CD8-positive, alpha-beta memory T cell (primary cell): ENCODE data around the gene GIT1. TPM values are rescaled to one million over a fixed set of nuclear protein-coding genes. Genes with fewer than 3 reads are reported as not detected.

ENCODE experiments used
- CTCF ChIA-PET: fragments of 350-600 bp; sonication (Branson Sonifier 250); formaldehyde crosslinking; loops from one replicate; lab custom pipeline; 2021; ENCODE audit warnings: antibody characterized with exemption; lab: Charles Lee
- POLR2A ChIA-PET: fragments of 350-600 bp; sonication (Branson Sonifier 250); formaldehyde crosslinking; loops from one replicate; lab custom pipeline; 2021; ENCODE audit warnings: antibody characterized with exemption; lab: Charles Lee
- DNase-seq, 5 donors: peaks; one replicate each; pipeline versions ENCODE4 v3.0.0 to v3.0.0-alpha.2; 2020 to 2022; ENCODE audit warnings: mixed read lengths in 1 of 5
- H3K27ac ChIP-seq: one replicate; pipeline ENCODE4 v1.7.0; 2013; ENCODE audit warnings: low read depth, mild to moderate bottlenecking, low read length, moderate library complexity
- H3K27me3 ChIP-seq: 2 replicates; pipeline ENCODE4 v1.7.0; 2013; ENCODE audit warnings: low read length, mild to moderate bottlenecking; ENCODE audit not compliant: insufficient read depth, poor library complexity, severe bottlenecking
- H3K36me3 ChIP-seq: 2 replicates; pipeline ENCODE4 v1.7.0; 2013; ENCODE audit warnings: mild to moderate bottlenecking, low read length, moderate library complexity; ENCODE audit not compliant: insufficient read depth
- H3K4me1 ChIP-seq: 2 replicates; pipeline ENCODE4 v1.7.0; 2013; ENCODE audit warnings: mild to moderate bottlenecking, low read length, moderate library complexity; ENCODE audit not compliant: insufficient read depth
- H3K4me3 ChIP-seq: 2 replicates; pipeline ENCODE4 v1.7.0; 2013; ENCODE audit warnings: mild to moderate bottlenecking, low read length
- H3K9me3 ChIP-seq: 2 replicates; pipeline ENCODE4 v1.7.0; 2013; ENCODE audit warnings: mild to moderate bottlenecking, low read length
- H3K27ac Mint-ChIP-seq, 8 donors: one replicate each; pipeline ENCODE4 v1.8.0; 2020 to 2021; ENCODE audit warnings: mixed read lengths in 8 of 8, mild to moderate bottlenecking in 6 of 8, inconsistent platforms in 3 of 8, moderate library complexity in 3 of 8
- H3K27me3 Mint-ChIP-seq, 2 donors: one replicate each; pipeline ENCODE4 v1.8.0; 2020 to 2021; ENCODE audit warnings: mixed read lengths in 2 of 2, mild to moderate bottlenecking in 1 of 2, moderate library complexity in 1 of 2
- H3K36me3 Mint-ChIP-seq, 3 donors: one replicate each; pipeline ENCODE4 v1.8.0; 2020 to 2021; ENCODE audit warnings: mixed read lengths in 3 of 3, inconsistent platforms in 1 of 3, mild to moderate bottlenecking in 1 of 3
- H3K4me1 Mint-ChIP-seq, 3 donors: one replicate each; pipeline ENCODE4 v1.8.0; 2020 to 2021; ENCODE audit warnings: mixed read lengths in 3 of 3, inconsistent platforms in 1 of 3, mild to moderate bottlenecking in 1 of 3
- H3K4me3 Mint-ChIP-seq, 7 donors: one replicate each; pipeline ENCODE4 v1.8.0; 2020 to 2021; ENCODE audit warnings: mixed read lengths in 7 of 7, mild to moderate bottlenecking in 6 of 7, moderate library complexity in 4 of 7, inconsistent platforms in 2 of 7
- H3K9me3 Mint-ChIP-seq, 5 donors: one replicate each; pipeline ENCODE4 v1.8.0; 2020 to 2022; ENCODE audit warnings: mixed read lengths in 5 of 5, mild to moderate bottlenecking in 3 of 5, moderate library complexity in 2 of 5, inconsistent platforms in 1 of 5
- polyA plus RNA-seq: library from polyadenylated mRNA; unstranded; fragments of 300-500 nt; fragmentation: Illumina TruSeq; gene quantifications from one replicate; pipeline ENCODE4 v1.2.3, GENCODE V29; 2021
- total RNA-seq, 2 experiments: library from RNA; stranded (reverse); gene quantifications; one replicate each; pipeline ENCODE4 v1.2.3, GENCODE V29; 2021

Gene GIT1
- total and polyA plus RNA-seq, 3 experiments from 2014 or later: 25.7 to 69.8 (median 69.7) TPM

- H3K27me3 Mint-ChIP-seq: peaks cover 0 to 2% of the 10 kb centered on the region in 2 donors
- peaks cover 33% of the 10 kb centered on the region for H3K4me1 ChIP-seq
- H3K27me3 ChIP-seq: no peaks in the 10 kb centered on the region
- H3K36me3 ChIP-seq: peaks cover 3% of the 10 kb centered on the region
- peaks cover 31 to 39% (median 33%) of the 10 kb centered on the region in 3 donors for H3K4me1 Mint-ChIP-seq
- peaks cover 0 to 56% (median 4%) of the 10 kb centered on the region in 3 donors for H3K36me3 Mint-ChIP-seq
- no peak overlapping the region for H3K4me3 Mint-ChIP-seq
- no peak for DNase-seq
- no peak overlapping the region for H3K4me3 ChIP-seq
- ChIA-PET POLR2A (interaction anchor here (1.2 to 2.5 kb wide), 2 partner anchors 10 to 35 kb away, joined by 6 to 10 read pairs; no protein-coding TSS in a partner anchor), CTCF (interaction anchor here (1.0 to 26.2 kb wide), 9 partner anchors 12 to 349 kb away, joined by 3 to 436 read pairs (median 7); partner anchors contain the start of genes ABHD15, ANKRD13B, SSH2 and TP53I13)
- no peaks in the 10 kb centered on the region for H3K9me3 ChIP-seq
- H3K27ac Mint-ChIP-seq: no peak overlapping the region
- H3K27ac ChIP-seq: no peak overlapping the region
- H3K9me3 Mint-ChIP-seq: no peaks in the 10 kb centered on the region
Measured at GRCh38 chr17:29581583-29582253, 7.7 kb downstream of the GIT1 start.

DNA sequence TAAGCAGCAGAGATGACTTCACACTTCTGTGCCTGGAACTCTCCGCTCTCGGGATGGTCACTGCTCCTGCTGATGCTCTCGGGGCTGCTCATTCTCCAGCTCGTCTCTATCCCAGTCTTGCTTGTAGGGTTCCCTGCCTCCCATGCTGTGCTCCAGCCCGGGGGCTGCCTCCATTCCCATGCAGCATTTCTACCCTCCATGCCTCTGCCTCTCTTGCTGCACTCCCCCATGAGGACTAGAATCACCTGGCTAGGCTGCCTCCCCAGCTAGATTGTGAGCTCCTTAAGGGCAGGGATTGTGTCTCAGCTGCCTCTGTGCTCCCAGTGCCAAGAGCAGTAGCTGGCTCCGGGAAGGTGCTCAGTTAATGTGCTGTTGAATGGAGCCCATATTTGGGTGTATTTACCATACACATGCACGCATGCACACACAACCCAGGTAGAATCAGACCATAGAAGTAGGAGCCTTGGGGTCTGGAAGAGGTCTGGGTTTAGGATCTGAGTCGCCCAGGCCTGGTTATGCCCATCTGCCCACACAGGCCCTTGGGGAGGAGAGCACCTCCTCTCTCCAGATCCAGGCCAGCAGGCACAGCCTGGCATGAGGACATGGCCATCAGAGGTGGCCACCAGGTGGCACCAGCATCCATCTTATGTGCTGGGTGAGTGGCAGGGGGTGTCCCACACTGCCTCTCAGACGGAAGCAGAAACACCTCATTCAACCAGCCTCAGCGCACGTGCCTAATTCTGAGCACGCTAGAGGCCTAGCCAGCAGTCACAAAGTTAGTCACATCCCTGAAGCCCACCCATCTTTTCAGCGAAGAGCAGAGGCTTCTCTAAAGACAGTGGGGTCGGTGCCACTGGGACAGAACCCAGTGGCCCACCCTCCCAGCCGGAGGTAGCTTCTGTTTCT lies 9.3 kb downstream of the GIT1 start:
- POLR2A ChIA-PET: interaction anchor here (2.5 kb wide), 1 partner anchor 37 kb away, joined by 10 read pairs; no protein-coding TSS in a partner anchor

GRCh38 chr17:29578626-29579485 lies 10.6 kb downstream of the GIT1 start:
- H3K27ac Mint-ChIP-seq: peak overlapping the region in 4 of 8 donors; percentile 37 to 79 (median 46)

More for the DNA sequence above, 9.3 kb downstream of the GIT1 start:
- peaks cover 17 to 23% (median 17%) of the 10 kb centered on the region in 3 donors for H3K4me1 Mint-ChIP-seq
- no peak overlapping the region for H3K27ac ChIP-seq
- peak; percentile 83 to 92 (median 86) for DNase-seq
- H3K4me3 ChIP-seq: no peak overlapping the region
- H3K9me3 Mint-ChIP-seq: no peaks in the 10 kb centered on the region
- peaks cover 0 to 2% of the 10 kb centered on the region in 2 donors for H3K27me3 Mint-ChIP-seq
- H3K36me3 Mint-ChIP-seq: peaks cover 0 to 70% (median 4%) of the 10 kb centered on the region in 3 donors
- no peaks in the 10 kb centered on the region for H3K9me3 ChIP-seq
- CTCF ChIA-PET: interaction anchor here (1.0 to 26.2 kb wide), 9 partner anchors 12 to 350 kb away, joined by 3 to 436 read pairs (median 7); partner anchors contain the start of genes ABHD15, ANKRD13B, SSH2 and TP53I13
- peak overlapping the region; percentile 46 to 93 (median 87) for H3K27ac Mint-ChIP-seq
- H3K27me3 ChIP-seq: no peaks in the 10 kb centered on the region
- H3K4me1 ChIP-seq: peaks cover 17% of the 10 kb centered on the region
- H3K4me3 Mint-ChIP-seq: peak overlapping the region in 3 of 7 donors; percentile 6 to 51 (median 11)
- peaks cover 3% of the 10 kb centered on the region for H3K36me3 ChIP-seq

GRCh38 chr17:29577385-29578211 lies 11.8 kb downstream of the GIT1 start:
- Histone ChIP-seq H3K36me3 (peaks cover 3% of the 10 kb centered on the region), H3K27ac (no peak overlapping the region), H3K4me3 (no peak overlapping the region), H3K9me3 (no peaks in the 10 kb centered on the region), H3K4me1 (peaks cover 6% of the 10 kb centered on the region), H3K27me3 (no peaks in the 10 kb centered on the region)
- H3K27me3 Mint-ChIP-seq: peaks cover 0 to 2% of the 10 kb centered on the region in 2 donors
- ChIA-PET CTCF (interaction anchor here (1.2 to 26.2 kb wide), 6 partner anchors 9 to 202 kb away, joined by 3 to 436 read pairs (median 42); partner anchors contain the start of genes ABHD15, ANKRD13B and TP53I13), POLR2A (interaction anchor here (1.1 kb wide), 1 partner anchor 14 kb away, joined by 4 read pairs; no protein-coding TSS in a partner anchor)
- no peaks in the 10 kb centered on the region for H3K9me3 Mint-ChIP-seq
- peak overlapping the region in 1 of 8 donors; percentile 32 for H3K27ac Mint-ChIP-seq
- peak in 1 of 5 donors; percentile 43 for DNase-seq
- H3K4me1 Mint-ChIP-seq: peaks cover 6 to 9% (median 7%) of the 10 kb centered on the region in 3 donors
- no peak overlapping the region for H3K4me3 Mint-ChIP-seq
- peaks cover 0 to 77% (median 4%) of the 10 kb centered on the region in 3 donors for H3K36me3 Mint-ChIP-seq

More at GRCh38 chr17:29578626-29579485, 10.6 kb downstream of the GIT1 start:
- H3K4me1 ChIP-seq: peaks cover 6% of the 10 kb centered on the region
- ChIA-PET POLR2A (no interaction called here), CTCF (interaction anchor here (1.0 to 26.2 kb wide), 6 partner anchors 10 to 201 kb away, joined by 4 to 436 read pairs (median 50); partner anchors contain the start of genes ABHD15, ANKRD13B and TP53I13)
- H3K36me3 Mint-ChIP-seq: peaks cover 0 to 82% (median 4%) of the 10 kb centered on the region in 3 donors
- peak in 1 of 5 donors; percentile 31 for DNase-seq
- no peaks in the 10 kb centered on the region for H3K9me3 Mint-ChIP-seq
- H3K4me3 ChIP-seq: no peak overlapping the region
- H3K27me3 ChIP-seq: no peaks in the 10 kb centered on the region
- H3K4me3 Mint-ChIP-seq: no peak overlapping the region
- H3K36me3 ChIP-seq: peaks cover 3% of the 10 kb centered on the region
- no peak overlapping the region for H3K27ac ChIP-seq
- peaks cover 6 to 10% (median 9%) of the 10 kb centered on the region in 3 donors for H3K4me1 Mint-ChIP-seq
- H3K27me3 Mint-ChIP-seq: peaks cover 0 to 2% of the 10 kb centered on the region in 2 donors
- H3K9me3 ChIP-seq: no peaks in the 10 kb centered on the region

DNA sequence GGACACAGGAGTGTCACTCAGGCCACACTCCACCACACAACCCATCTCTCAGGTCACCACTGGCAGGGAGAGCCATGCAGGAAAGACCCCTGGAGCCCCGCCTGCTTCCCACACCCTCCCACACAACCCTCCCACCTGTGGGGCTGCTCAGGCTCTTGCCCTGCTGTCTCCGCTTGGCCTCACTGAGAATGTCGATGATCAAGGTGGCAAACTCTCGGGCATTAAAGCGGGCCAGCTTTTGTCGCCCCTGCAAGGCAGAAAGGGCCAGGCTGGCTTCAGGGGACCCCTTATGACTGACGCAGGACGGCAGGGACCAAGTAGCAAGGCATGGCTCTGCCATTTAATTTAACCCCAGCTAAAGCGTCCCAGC lies 12.5 kb downstream of the GIT1 start:
- Histone ChIP-seq H3K36me3 (peaks cover 3% of the 10 kb centered on the region), H3K9me3 (no peaks in the 10 kb centered on the region), H3K27ac (no peak overlapping the region), H3K27me3 (no peaks in the 10 kb centered on the region), H3K4me1 (peaks cover 6% of the 10 kb centered on the region), H3K4me3 (no peak overlapping the region)
- H3K4me1 Mint-ChIP-seq: peaks cover 5 to 7% (median 6%) of the 10 kb centered on the region in 3 donors
- peaks cover 0 to 2% of the 10 kb centered on the region in 2 donors for H3K27me3 Mint-ChIP-seq
- ChIA-PET POLR2A (interaction anchor here (0.5 to 1.1 kb wide), 3 partner anchors 14 to 191 kb away, joined by 4 to 6 read pairs (median 4); no protein-coding TSS in a partner anchor), CTCF (interaction anchor here (1.2 to 26.2 kb wide), 5 partner anchors 8 to 36 kb away, joined by 3 to 436 read pairs (median 81); partner anchors contain the start of genes ABHD15, ANKRD13B and TP53I13)
- H3K36me3 Mint-ChIP-seq: peaks cover 0 to 71% (median 4%) of the 10 kb centered on the region in 3 donors
- H3K27ac Mint-ChIP-seq: peak overlapping the region in 1 of 8 donors; percentile 32
- no peak for DNase-seq
- no peak overlapping the region for H3K4me3 Mint-ChIP-seq
- no peaks in the 10 kb centered on the region for H3K9me3 Mint-ChIP-seq

GRCh38 chr17:29576214-29577000 lies 13.0 kb downstream of the GIT1 start:
- peaks cover 5 to 12% (median 6%) of the 10 kb centered on the region in 3 donors for H3K4me1 Mint-ChIP-seq
- Histone ChIP-seq H3K36me3 (peaks cover 3% of the 10 kb centered on the region), H3K27ac (no peak overlapping the region), H3K27me3 (no peaks in the 10 kb centered on the region), H3K4me1 (peaks cover 6% of the 10 kb centered on the region), H3K4me3 (no peak overlapping the region), H3K9me3 (no peaks in the 10 kb centered on the region)
- ChIA-PET POLR2A (interaction anchor here (0.5 to 1.1 kb wide), 3 partner anchors 15 to 191 kb away, joined by 4 to 6 read pairs (median 4); no protein-coding TSS in a partner anchor), CTCF (interaction anchor here (1.2 to 26.2 kb wide), 6 partner anchors 8 to 202 kb away, joined by 3 to 436 read pairs (median 42); partner anchors contain the start of genes ABHD15, ANKRD13B and TP53I13)
- H3K27ac Mint-ChIP-seq: no peak overlapping the region
- H3K27me3 Mint-ChIP-seq: peaks cover 0 to 2% of the 10 kb centered on the region in 2 donors
- no peak overlapping the region for H3K4me3 Mint-ChIP-seq
- no peaks in the 10 kb centered on the region for H3K9me3 Mint-ChIP-seq
- no peak for DNase-seq
- H3K36me3 Mint-ChIP-seq: peaks cover 0 to 69% (median 4%) of the 10 kb centered on the region in 3 donors
